Ishikawa (cell line): ENCODE data around the gene SVEP1.

ENCODE experiments used
- CREB1 ChIP-seq: IDR thresholded peaks from 2 replicates; pipeline ENCODE4 v1.6.1; 2012; ENCODE audit warnings: low read depth
- EGR1 ChIP-seq: IDR thresholded peaks from 2 replicates; pipeline ENCODE4 v1.6.1; 2012
- EP300 ChIP-seq: IDR thresholded peaks from 2 replicates; pipeline ENCODE4 v1.6.1; 2012; ENCODE audit warnings: borderline replicate concordance
- MAX ChIP-seq: IDR thresholded peaks from 2 replicates; pipeline ENCODE4 v1.6.1; 2012
- RAD21 ChIP-seq: IDR thresholded peaks from 2 replicates; pipeline ENCODE4 v1.6.1; 2012; ENCODE audit warnings: low read depth
- TAF1 ChIP-seq: IDR thresholded peaks from 2 replicates; pipeline ENCODE4 v1.6.1; 2012; ENCODE audit warnings: low read depth, mild to moderate bottlenecking
- TEAD4 ChIP-seq: IDR thresholded peaks from 2 replicates; pipeline ENCODE4 v1.6.1; 2012
- YY1 ChIP-seq: IDR thresholded peaks from 2 replicates; pipeline ENCODE4 v1.6.1; 2012; ENCODE audit warnings: low read depth
- TF ChIP-seq, protein P1 (sequence below): IDR thresholded peaks from 2 replicates; pipeline ENCODE4 v1.6.1; 2012

GRCh38 chr9:110579862-110580219 is 300 bp upstream of the SVEP1 start:
- TF ChIP-seq RAD21 (no peak), CREB1 (no peak), MAX (no peak), TAF1 (no peak), EP300 (no peak), TEAD4 (no peak), EGR1 (no peak), YY1 (no peak)
- TF ChIP-seq, protein P1, sequence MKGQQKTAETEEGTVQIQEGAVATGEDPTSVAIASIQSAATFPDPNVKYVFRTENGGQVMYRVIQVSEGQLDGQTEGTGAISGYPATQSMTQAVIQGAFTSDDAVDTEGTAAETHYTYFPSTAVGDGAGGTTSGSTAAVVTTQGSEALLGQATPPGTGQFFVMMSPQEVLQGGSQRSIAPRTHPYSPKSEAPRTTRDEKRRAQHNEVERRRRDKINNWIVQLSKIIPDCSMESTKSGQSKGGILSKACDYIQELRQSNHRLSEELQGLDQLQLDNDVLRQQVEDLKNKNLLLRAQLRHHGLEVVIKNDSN, result no peak
